ENCODE data around the gene ANXA5. TPM values are rescaled to one million over a fixed set of nuclear protein-coding genes. Genes with fewer than 3 reads are reported as not detected.

Gene ANXA5
- total RNA-seq, 1 experiment from 2014 or later, result 280 TPM

GRCh38 chr4:121690001-121690400, 6.8 kb downstream of the ANXA5 start:
- Histone ChIP-seq H3K4me1 (ENCODE audit: insufficient read depth, low read length) (peaks cover 75% of the 10 kb centered on the region), H2AFZ (ENCODE audit: low read length) (no peak overlapping the region), H3K27me3 (ENCODE audit: low read length) (no peaks in the 10 kb centered on the region), H3F3A (ENCODE audit: low read length, unreplicated experiment) (peaks cover 18% of the 10 kb centered on the region), H3K9me2 (replicated peaks; ENCODE audit: low read length) (no peaks in the 10 kb centered on the region), H4K20me1 (ENCODE audit: low read length) (peaks cover 39% of the 10 kb centered on the region), H3K9ac (ENCODE audit: low read length) (peak overlapping the region; percentile 77), H3K36me3 (ENCODE audit: low read depth, low read length) (peaks cover 44% of the 10 kb centered on the region), H3K4me3 (ENCODE audit: low read length) (peak overlapping the region; percentile 52), H3K4me2 (ENCODE audit: low read length) (peak overlapping the region; percentile 81), H3K79me2 (ENCODE audit: low read length) (peaks cover 81% of the 10 kb centered on the region), H3K9me3 (ENCODE audit: low read length) (no peaks in the 10 kb centered on the region), H3K27ac (ENCODE audit: low read length) (peak overlapping the region; percentile 100)
- intact Hi-C loops (cut with micrococcal nuclease), result no loop called here
- TF ChIP-seq CTCF (conservative IDR thresholded peaks at IDR 0.05; ENCODE audit: low read depth, low read length) (no peak), EZH2 (IDR thresholded peaks at IDR 0.05; ENCODE audit: low read length, unreplicated experiment) (no peak), EZH2phosphoT487 (IDR thresholded peaks at IDR 0.05; ENCODE audit: borderline replicate concordance, low read length) (no peak)
- ChIA-PET POLR2A (ENCODE audit: unreplicated experiment) (no interaction called here), CTCF (no interaction called here)
- no TSS peak for BruUV-seq (replicated peaks)
- ATAC-seq (no peak), DNase-seq (peak; percentile 42)

- TF ChIP-seq EZH2phosphoT487 (IDR thresholded peaks at IDR 0.05; ENCODE audit: borderline replicate concordance, low read length), result no peak
- no peak for TF ChIP-seq CTCF (conservative IDR thresholded peaks at IDR 0.05; ENCODE audit: low read depth, low read length)
- TF ChIP-seq EZH2 (IDR thresholded peaks at IDR 0.05; ENCODE audit: low read length, unreplicated experiment), result no peak
- DNase-seq (no peak), ATAC-seq (no peak)
- Histone ChIP-seq H3K4me2 (ENCODE audit: low read length) (peak overlapping the region; percentile 81; the same call in 1 of the 2 replicates), H2AFZ (ENCODE audit: low read length) (no peak overlapping the region), H3K27me3 (ENCODE audit: low read length) (no peaks in the 10 kb centered on the region), H3K9ac (ENCODE audit: low read length) (no peak overlapping the region), H3K27ac (ENCODE audit: low read length) (peak overlapping the region; percentile 100), H3K79me2 (ENCODE audit: low read length) (peaks cover 79% of the 10 kb centered on the region), H3K4me3 (ENCODE audit: low read length) (0 out of 2 replicates have a peak overlapping the region, but pooled peaks have one; percentile 52), H3K9me2 (replicated peaks; ENCODE audit: low read length) (no peaks in the 10 kb centered on the region), H3K4me1 (ENCODE audit: insufficient read depth, low read length) (peaks cover 75% of the 10 kb centered on the region), H4K20me1 (ENCODE audit: low read length) (peaks cover 33% of the 10 kb centered on the region), H3K9me3 (ENCODE audit: low read length) (no peaks in the 10 kb centered on the region), H3K36me3 (ENCODE audit: low read depth, low read length) (peaks cover 46% of the 10 kb centered on the region), H3F3A (ENCODE audit: low read length, unreplicated experiment) (peaks cover 16% of the 10 kb centered on the region)
- CTCF ChIA-PET, result no interaction called here
- POLR2A ChIA-PET (ENCODE audit: unreplicated experiment), result no interaction called here
- intact Hi-C loops (cut with micrococcal nuclease), result no loop called here
- no TSS peak for BruUV-seq (replicated peaks)
Observed at GRCh38 chr4:121688701-121689100, 8.1 kb downstream of the ANXA5 start.

GRCh38 chr4:121688261-121688660, 8.5 kb downstream of the ANXA5 start:
- DNase-seq (no peak), ATAC-seq (no peak)
- H4K20me1 ChIP-seq (ENCODE audit: low read length), result peaks cover 30% of the 10 kb centered on the region
- peak overlapping the region; percentile 81; the same call in 1 of the 2 replicates for H3K4me2 ChIP-seq (ENCODE audit: low read length)
- H3K79me2 ChIP-seq (ENCODE audit: low read length), result peaks cover 78% of the 10 kb centered on the region
- H3K27me3 ChIP-seq (ENCODE audit: low read length), result no peaks in the 10 kb centered on the region
- no TSS peak for BruUV-seq (replicated peaks)
- H3K9me2 ChIP-seq (replicated peaks; ENCODE audit: low read length), result no peaks in the 10 kb centered on the region
- ChIA-PET CTCF (no interaction called here), POLR2A (ENCODE audit: unreplicated experiment) (no interaction called here)
- H3K4me1 ChIP-seq (ENCODE audit: insufficient read depth, low read length), result peaks cover 75% of the 10 kb centered on the region
- intact Hi-C loops (cut with micrococcal nuclease), result no loop called here
- H3K9ac ChIP-seq (ENCODE audit: low read length), result no peak overlapping the region
- no peak overlapping the region for H3K4me3 ChIP-seq (ENCODE audit: low read length)
- peaks cover 50% of the 10 kb centered on the region for H3K36me3 ChIP-seq (ENCODE audit: low read depth, low read length)
- TF ChIP-seq EZH2 (IDR thresholded peaks at IDR 0.05; ENCODE audit: low read length, unreplicated experiment) (no peak), EZH2phosphoT487 (IDR thresholded peaks at IDR 0.05; ENCODE audit: borderline replicate concordance, low read length) (no peak), CTCF (conservative IDR thresholded peaks at IDR 0.05; ENCODE audit: low read depth, low read length) (no peak)
- H3K9me3 ChIP-seq (ENCODE audit: low read length), result no peaks in the 10 kb centered on the region
- peak overlapping the region; percentile 100 for H3K27ac ChIP-seq (ENCODE audit: low read length)
- peaks cover 16% of the 10 kb centered on the region for H3F3A ChIP-seq (ENCODE audit: low read length, unreplicated experiment)
- H2AFZ ChIP-seq (ENCODE audit: low read length), result no peak overlapping the region

Data from PC-3 (cell line).